Fibroblast of pulmonary artery (primary cell): ENCODE results near the gene ZNRF3.
A peak's percentile ranks its signal among the peaks of the same experiment; 100 is the strongest.

Experiments
- DNase-seq: peaks from one replicate; pipeline ENCODE4 v3.0.0-alpha.2; 2010; ENCODE audit warnings: low read depth
- H3K4me3 ChIP-seq: replicated peaks from 2 replicates; pipeline ENCODE4 v1.5.1; 2011; ENCODE audit warnings: low read depth, mild to moderate bottlenecking, control low read depth, low read length, moderate library complexity
- TF ChIP-seq, protein P1 (sequence below): IDR thresholded peaks from 2 replicates; pipeline ENCODE4 v1.5.1; 2011; ENCODE audit warnings: mild to moderate bottlenecking, control low read depth, low read length, inconsistent platforms; ENCODE audit errors: missing control alignments

The ZNRF3 gene

DNA sequence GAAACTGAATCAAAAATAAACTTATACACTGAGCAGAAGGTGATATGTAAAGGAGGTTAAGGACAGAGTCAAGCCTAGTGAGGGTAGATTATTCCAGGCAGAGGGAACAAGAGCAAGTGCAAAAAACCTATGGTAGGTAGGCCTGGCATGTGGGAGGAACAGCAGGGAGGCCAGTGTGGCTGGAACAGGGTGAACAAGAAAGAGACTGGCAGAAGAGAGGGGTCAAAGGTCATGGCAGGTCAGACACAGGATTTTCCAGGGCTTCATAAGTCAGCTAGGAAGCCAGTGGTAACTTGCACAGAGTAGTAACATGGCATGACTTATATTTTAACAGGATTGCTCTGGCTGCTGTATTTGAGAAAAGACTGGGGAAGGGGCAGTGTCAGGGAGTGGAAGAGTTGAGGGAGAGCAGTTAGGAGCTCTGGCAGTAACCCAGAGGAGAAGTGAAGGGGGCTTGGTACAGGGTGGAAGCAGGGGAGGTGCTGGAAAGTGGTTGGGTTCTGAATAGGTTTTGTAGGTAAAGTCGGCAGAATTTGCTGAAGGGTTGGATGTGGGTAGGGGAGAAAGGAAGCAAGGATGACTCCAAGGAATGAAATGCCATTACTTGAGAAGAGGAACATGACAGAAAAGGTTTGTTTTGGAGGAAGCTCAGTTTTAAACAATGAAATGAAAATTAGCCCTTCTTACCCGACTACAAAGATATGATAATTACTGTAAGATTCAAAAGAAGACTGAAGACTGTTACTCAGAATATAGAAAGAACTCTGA is 86.2 kb downstream of the ZNRF3 start:
- no peak for DNase-seq
- no peak overlapping the region for H3K4me3 ChIP-seq
- TF ChIP-seq, protein P1, sequence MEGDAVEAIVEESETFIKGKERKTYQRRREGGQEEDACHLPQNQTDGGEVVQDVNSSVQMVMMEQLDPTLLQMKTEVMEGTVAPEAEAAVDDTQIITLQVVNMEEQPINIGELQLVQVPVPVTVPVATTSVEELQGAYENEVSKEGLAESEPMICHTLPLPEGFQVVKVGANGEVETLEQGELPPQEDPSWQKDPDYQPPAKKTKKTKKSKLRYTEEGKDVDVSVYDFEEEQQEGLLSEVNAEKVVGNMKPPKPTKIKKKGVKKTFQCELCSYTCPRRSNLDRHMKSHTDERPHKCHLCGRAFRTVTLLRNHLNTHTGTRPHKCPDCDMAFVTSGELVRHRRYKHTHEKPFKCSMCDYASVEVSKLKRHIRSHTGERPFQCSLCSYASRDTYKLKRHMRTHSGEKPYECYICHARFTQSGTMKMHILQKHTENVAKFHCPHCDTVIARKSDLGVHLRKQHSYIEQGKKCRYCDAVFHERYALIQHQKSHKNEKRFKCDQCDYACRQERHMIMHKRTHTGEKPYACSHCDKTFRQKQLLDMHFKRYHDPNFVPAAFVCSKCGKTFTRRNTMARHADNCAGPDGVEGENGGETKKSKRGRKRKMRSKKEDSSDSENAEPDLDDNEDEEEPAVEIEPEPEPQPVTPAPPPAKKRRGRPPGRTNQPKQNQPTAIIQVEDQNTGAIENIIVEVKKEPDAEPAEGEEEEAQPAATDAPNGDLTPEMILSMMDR, result no peak

DNA sequence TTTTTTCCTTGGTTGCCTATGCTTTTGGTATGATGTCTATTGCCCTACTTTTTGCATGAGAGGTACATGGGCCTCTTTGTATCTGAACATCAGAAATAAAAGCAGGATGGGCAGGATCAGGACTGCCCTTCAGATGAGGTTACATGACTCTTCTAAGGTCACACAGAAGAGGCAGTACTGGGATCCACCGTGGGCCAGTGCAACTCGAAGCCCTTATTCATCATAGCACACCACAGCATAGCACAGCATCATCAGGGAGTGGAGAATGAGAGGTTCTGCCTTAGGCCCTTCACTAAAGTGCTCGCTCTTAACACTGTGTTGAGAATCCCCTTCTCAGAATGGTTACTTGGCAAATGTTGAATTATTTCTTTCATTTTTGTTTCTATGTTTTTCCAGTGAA is 90.0 kb downstream of the ZNRF3 start:
- no peak for DNase-seq
- TF ChIP-seq, protein P1, result no peak
- no peak overlapping the region for H3K4me3 ChIP-seq

DNA sequence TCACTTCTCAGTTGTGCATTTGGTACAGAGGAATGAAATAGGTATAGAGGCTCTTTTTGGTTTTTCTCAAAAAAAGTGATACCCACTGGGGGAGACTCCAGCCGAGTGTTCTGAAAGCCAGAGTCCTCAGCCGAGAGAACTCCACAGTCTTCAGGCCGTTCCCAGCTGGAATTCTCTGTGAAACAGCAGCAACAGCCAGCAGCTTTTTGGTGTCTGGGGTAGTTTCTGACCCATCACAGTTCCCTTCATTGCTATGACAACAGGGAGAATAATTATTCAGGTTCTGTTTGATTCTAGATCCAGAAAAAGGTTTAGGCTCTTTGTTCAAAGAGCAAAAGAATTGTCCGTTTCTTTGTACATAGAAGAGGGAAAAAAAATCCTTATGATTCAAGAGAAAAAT is 93.7 kb downstream of the ZNRF3 start:
- H3K4me3 ChIP-seq, result peak overlapping the region; percentile 34
- TF ChIP-seq, protein P1, result no peak
- DNase-seq, result peak; percentile 25

DNA sequence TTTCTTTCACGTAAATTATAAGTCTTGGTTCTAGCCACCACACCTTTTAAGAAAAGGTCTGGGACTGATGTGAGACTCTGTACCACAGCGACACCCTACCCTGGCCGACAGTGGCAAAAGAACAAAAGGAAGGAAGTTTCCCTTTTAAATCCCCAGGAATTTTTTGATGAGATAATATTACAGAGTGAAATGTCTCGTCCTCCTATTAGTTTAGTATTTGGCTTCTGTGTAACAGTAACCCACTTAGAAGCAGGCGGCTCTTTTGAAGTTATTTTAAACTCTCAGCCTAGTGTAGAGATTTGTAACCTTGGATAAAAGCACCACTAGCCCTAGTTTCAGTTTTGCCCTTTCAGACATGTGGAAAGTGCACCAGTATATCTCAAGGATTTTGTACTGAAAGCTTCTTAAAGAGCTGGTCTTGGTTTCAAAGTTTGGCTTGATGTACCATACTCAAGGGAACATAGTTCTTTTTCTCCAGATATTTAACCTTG is 94.2 kb downstream of the ZNRF3 start:
- TF ChIP-seq, protein P1, result peak; percentile 2
- peak overlapping the region; percentile 34 for H3K4me3 ChIP-seq
- peak; percentile 20 for DNase-seq

DNA sequence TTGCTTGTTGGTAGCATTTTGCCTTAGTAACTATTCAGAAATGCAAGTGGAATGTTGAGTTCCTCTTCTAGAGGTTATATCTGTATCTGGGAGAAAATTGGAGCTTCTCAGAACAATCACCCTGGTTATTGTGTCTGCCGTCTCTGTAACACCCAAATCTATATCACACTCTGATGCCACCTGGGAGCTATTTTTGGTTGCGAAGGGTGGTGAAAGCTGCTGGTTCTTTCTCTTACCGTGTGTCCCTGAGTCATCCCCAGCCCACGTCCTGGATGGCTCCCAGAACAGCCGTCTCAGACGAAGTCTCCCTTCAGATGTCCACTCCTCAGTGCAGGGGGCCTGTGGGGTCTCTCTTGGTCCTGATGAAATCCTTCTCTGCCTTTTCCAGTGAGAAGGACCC is 94.8 kb downstream of the ZNRF3 start:
- TF ChIP-seq, protein P1, result no peak
- peak overlapping the region; percentile 34 for H3K4me3 ChIP-seq
- peak; percentile 43 for DNase-seq

DNA sequence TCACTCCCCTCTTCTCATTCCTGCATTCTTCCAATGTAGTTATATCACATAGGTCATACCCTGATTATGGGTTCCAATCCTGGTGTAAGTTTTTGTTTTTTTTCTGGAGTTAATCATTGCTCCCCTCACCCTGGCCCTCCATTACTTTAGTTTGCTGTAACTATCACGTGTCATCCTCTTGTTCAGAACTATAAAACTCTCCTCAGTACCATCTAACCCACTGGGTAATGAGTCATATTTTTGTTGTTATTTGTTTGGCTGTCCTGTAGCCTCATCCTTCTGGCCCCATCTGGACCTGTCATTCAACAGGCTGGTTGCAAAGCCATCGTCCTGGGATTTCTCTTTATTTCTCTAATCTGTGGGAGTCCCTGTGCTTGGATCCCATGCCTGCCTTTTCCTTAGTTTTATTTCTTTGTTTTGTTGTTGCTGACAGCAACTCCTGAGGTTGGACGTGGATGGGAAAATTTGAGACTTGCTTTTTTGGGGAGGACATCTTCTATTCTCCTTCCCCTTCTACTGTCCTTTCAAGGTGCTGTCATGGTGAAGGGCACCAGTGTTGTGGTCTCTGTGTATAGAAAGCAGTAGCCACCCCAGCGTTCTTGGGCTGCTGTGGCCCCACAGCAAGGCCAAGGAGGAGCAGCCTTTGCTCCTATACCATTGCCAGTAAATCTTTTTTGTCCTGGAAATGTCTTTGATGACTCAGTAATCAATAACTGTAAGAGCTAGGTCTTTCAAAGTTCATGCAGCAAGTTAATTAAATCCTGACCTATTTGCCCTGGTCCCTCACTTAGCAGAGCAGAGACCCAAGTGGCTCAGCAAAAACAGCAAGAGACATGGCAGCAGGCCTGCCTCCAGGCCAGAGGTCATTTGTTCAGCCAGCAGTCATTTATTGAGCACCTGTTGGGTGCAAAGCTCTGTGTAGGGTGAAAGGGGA is 95.8 kb downstream of the ZNRF3 start:
- no peak overlapping the region for H3K4me3 ChIP-seq
- DNase-seq, result no peak
- TF ChIP-seq, protein P1, result no peak
